GM21526 (cell line): Measurements from ENCODE around the gene FKBP1A.

Experiments
- ATAC-seq: cut with Tn5 transposase; IDR thresholded peaks from one replicate; pipeline ENCODE4 v1.9.1; 2021; ENCODE audit warnings: moderate library complexity; ENCODE audit not compliant: unreplicated experiment, low FRiP score

FKBP1A gene

DNA sequence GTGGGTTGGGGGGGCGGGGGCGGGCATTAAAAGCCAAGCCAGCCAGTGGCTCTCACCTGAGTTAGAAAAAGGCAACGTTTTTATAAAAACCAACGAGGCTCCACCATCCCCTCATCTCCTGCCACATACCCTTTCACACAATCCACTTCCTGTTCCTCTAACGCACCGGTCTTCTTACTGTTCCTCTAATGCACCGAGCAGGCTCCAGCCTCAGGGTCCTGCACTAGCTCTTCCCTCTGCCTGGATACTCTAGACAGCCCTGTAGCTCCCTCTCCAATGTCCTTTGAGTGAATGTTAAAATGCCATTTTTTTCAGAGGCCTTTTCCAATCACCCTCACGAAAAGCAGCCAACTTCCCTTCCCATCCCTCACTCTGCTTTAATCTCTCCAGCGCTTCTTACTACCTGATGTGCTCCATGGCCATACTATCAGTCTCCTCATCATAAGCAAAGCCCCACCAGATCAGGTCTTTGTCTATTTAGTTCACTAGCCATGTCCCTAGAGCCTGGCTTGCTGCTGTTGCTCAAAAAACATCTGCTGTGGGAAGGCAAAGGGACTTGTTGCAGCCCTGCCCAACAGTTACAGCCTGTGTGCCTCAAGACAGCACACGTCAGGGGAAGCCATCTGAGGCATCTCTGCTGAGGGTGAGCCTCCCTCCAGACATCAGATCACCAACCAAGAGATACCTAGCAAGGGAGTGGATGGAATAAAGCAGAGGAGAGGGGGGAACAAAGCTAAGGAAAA, 3.9 kb downstream of the FKBP1A start:
- ATAC-seq: no peak

DNA sequence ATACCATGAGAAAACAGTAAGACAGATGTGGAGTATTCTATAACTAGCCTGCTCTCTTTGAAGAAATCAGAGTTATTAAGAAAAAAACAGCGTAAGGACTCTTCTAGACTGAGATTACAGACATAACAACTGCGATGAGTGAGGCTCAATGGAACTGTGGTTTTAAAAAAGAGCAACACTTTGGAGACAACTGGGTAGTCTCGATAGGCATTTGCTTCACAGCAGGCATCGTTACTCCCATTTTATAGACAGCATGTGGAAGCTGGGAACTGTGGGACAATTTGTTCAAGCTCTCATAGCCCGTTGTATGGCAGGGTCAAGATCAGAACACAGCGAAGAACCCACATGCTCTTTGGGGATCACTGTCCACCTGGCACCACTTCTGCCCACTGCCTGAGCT, 4.6 kb downstream of the FKBP1A start:
- ATAC-seq: no peak

DNA sequence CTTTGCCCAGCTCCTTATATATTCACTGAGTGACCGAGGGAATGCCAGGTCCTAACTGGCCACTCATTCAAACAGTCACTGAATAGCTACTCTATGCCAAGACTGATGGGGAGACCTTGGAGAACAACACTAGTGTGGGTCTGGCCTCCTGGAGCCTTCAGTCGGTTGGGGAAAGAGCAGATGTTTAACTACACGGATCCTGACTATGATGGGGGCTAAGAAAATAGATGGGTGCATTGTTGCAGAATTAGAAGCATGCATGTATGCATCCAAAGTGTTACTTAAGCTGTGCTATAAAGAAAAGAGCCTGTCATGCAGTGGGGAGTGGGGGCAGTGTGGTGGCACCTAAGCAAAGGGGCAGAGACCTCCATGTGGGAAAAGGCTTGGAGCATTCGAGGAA, 6.5 kb downstream of the FKBP1A start:
- ATAC-seq: no peak

GRCh38 chr20:1383623-1384404, 9.0 kb downstream of the FKBP1A start:
- no peak for ATAC-seq

- ATAC-seq: no peak
Observed at GRCh38 chr20:1382670-1383069, 10.2 kb downstream of the FKBP1A start.

GRCh38 chr20:1381753-1382591, 10.9 kb downstream of the FKBP1A start:
- ATAC-seq: no peak

DNA sequence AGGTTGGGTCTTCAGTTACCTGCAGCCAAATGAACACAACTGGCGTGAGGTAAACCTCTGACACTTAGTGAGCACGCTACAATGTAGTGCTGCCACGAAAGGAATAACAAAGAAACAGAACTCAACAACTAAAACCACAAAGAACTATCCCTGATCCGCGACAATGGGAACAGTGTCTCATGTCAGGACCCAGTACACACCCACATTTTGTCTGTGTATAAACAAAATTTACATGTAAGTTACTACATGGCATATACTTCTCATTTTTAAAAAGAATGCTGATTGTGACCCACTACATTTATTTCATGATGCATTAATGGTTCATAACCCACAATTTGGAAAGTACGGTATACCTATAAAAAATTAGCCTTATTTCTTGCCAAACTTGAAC, 14.1 kb downstream of the FKBP1A start:
- no peak for ATAC-seq

- ATAC-seq: no peak
Observed at GRCh38 chr20:1377984-1378734, 14.7 kb downstream of the FKBP1A start.

DNA sequence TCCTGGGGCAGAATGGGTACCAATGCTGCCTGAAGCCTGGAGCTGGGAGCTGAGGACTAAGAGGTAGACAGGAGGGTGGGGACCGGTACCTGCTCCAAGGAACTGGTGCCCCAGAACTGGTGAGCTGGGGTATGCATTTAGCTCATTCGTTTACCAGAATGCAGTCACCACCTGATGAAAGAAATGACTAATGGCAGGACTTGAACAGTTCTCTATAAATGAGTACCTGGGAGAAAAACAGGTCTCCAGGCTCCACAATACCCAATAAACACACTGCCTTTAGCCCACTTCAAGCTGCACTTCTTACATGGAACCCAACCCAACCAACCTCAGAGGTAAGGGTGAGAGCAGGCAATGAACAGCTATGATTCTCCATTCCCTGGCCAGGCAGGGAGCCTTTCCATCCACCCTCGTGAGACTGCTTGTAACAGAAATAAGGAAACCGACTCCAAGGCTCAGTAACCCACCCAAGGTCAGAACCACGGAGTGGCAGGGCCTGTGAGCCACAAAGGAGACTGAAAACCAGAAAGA, 15.4 kb downstream of the FKBP1A start:
- ATAC-seq: no peak

GRCh38 chr20:1376408-1377270, 16.2 kb downstream of the FKBP1A start:
- no peak for ATAC-seq

GRCh38 chr20:1376007-1376406, 16.8 kb downstream of the FKBP1A start:
- ATAC-seq: no peak

DNA sequence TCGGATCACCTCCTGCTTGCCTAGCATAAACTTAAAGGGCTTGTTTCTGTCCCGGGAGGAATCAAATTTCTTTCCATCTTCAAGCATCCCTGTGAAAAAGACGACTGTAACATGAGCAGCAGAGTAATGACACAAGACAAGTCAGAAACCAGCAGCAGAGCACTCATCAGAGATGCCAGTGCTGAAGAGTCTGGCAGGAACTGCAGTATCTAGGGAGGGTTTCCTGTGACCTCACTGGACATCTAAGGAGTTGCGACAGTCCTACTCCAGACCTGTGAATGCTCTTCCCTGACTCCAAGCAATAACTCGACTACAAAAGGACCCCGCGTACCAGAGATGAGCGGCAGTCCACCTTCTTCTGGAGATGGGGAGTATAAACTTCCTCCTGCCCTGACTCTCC, 17.3 kb downstream of the FKBP1A start:
- no peak for ATAC-seq

DNA sequence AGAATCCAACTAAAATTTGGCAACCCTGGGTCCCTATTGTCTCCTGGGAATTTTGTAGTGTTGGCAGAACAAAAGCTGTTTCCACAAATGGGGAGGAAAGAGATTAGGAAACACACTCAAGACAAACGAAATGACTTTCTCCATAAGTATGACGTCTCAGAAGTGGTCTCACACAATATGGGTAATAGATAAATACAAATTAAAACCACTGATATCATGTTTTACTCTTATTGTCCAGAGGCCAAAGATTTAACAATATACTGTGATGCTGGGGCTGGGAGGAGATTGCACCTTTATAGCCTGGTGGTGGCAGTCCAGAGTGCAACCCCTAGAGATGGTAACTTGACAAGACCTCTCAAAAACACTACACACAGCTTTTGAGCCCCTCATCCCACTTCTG, 18.6 kb downstream of the FKBP1A start:
- no peak for ATAC-seq

DNA sequence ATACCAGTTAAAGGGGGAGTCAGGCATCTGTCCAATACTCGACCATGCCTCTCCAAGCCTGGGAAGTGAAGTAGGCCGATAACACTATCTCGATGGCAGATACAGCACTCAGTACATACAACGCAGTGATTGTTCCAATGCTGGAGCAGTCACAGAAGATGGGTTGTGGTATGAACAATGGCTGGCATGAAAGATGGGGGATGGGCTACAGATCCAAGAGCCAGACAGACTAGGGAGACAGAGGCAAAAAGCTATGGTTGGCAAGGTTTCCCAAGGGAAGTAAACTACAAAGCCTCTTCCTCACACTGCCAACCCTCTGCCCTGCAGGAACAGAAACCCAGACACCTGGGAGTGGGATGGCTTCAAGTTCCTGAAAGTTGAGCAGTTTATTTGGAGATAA, 19.2 kb downstream of the FKBP1A start:
- no peak for ATAC-seq

GRCh38 chr20:1373036-1373435, 19.8 kb downstream of the FKBP1A start:
- ATAC-seq: no peak

- no peak for ATAC-seq
Observed at GRCh38 chr20:1371830-1372539, 20.9 kb downstream of the FKBP1A start.

- no peak for ATAC-seq
Observed at GRCh38 chr20:1371202-1371782, 21.6 kb downstream of the FKBP1A start.

GRCh38 chr20:1370548-1371110, 22.2 kb downstream of the FKBP1A start:
- ATAC-seq: no peak
